Hematopoietic multipotent progenitor cell treated with erythropoietin and hydrocortisone succinate and interleukin-3 and kit ligand, for 15 days (in vitro differentiated cells): ENCODE data around the gene TOGARAM2.

Source experiments
- DNase-seq: peaks from one replicate; pipeline ENCODE4 v3.0.0-alpha.2; 2015; ENCODE audit warnings: low spot score

Gene TOGARAM2

GRCh38 chr2:29056452-29056851 is 75.4 kb downstream of the TOGARAM2 start:
- DNase-seq = no peak

DNA sequence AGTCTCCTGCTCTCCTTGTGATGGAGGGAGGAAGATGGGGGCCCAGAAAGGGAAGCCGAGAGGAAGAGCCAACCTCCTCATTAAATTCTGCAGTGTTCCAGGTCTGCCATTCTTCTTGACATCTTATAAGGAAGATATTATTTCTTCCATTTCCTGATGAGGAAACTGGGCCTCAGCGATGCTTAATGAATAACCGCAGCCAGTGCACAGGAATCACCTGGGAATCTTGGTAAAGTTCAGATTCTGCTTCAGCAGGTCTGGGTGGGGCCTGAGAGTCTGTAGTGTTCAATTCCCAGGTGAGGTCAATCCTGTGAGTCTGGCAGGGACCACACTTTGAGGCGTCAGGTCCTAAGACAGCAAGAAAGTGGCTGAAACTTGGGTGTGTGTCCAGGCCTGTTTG is 75.9 kb downstream of the TOGARAM2 start:
- DNase-seq = no peak

DNA sequence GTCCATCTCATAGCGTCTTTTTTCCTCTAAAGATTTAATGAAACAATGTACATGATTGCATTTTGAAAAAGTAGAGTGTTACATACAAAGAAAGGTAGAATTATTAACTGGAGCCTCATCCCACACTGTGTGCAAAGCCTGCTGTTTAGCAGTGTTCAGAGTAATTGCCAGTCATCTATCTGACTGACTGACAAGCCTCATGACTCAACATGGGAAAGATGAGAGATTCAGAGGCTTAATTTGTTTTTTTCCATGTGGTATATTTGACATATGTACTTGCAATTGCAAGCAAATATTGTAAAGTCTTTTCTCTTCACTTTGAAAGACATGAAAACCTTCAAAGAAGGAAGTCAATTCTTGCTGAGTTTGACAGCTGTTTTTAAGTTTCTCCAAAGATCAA is 78.5 kb downstream of the TOGARAM2 start:
- no peak for DNase-seq

DNA sequence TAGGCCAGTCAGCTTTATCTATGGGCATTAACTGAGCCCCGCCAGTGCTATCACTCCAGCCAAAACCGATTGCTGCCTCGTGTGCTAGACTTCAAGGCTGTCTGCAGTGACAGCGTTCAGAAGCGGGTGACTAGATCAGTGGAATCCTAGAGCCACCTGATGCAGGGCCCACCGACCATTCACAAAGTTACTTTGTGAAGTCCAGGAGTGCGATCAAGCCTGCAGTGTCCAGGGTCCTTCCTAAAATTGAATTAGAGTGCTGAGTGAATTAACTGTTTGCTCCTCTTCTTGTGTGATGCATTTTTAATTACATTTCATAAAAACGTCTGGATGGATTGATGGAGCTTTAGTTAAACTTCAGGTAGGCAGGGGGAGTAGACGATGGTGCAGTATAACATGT is 79.3 kb downstream of the TOGARAM2 start:
- DNase-seq = no peak

GRCh38 chr2:29061176-29061575 is 80.1 kb downstream of the TOGARAM2 start:
- no peak for DNase-seq

- no peak for DNase-seq
These were observed 80.5 kb downstream of the TOGARAM2 start for GRCh38 chr2:29061616-29062015.

DNA sequence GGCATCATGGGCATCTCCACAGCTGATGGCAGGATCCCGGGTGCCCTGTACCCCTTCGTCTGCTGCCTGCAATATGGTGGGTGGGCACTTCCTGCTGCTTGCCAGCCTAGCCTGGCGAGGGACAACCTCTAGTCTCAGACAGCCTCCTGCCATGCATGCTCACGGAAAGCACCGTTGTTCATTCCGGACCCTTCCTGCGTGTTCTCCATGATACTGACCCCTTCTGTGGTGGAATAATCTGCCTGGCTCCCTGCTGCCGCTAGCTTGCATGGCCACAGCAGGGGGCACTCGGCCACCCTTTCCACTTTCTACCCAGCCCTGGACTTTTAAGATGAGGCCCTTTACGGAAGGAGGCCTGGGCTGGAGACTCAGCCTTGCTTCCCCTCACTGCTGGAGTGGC is 81.3 kb downstream of the TOGARAM2 start:
- DNase-seq = no peak

- DNase-seq = no peak
These were observed 82.0 kb downstream of the TOGARAM2 start for GRCh38 chr2:29063056-29063455.

- no peak for DNase-seq
These were observed 82.7 kb downstream of the TOGARAM2 start for GRCh38 chr2:29063646-29064345.

DNA sequence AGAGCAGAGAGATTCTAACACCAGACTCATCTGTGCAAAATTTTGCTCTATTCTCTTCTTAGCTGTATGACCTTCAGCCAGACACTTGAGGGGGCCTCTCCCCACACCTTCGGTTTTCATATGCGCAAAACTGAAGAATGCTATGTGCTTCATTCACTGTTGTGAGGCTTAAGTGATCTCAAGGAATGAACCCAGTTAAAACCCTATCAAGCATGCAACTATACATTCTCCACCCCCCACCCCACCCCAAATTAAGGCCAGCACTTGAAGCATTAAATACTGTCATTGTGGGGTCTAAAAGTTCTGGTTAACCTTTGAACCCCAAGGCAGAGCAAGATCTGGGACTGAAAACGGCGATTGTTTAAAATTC is 83.2 kb downstream of the TOGARAM2 start:
- DNase-seq = no peak

DNA sequence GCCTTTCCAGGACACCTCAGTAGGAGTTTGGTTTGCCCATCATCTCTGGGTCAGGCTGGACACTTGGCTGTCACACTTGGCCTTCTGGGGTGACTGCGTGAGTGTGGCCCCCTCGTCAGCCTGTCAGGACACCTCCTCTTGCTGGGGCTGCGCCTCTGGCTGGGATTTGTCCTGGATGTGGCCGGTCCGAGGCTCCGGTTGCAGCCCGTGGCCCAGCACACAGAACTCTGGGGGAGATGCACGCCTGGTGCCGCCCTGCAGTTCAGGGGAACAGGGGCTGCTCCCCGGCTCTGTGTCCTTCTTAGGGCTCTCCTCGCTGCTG is 83.6 kb downstream of the TOGARAM2 start:
- no peak for DNase-seq

DNA sequence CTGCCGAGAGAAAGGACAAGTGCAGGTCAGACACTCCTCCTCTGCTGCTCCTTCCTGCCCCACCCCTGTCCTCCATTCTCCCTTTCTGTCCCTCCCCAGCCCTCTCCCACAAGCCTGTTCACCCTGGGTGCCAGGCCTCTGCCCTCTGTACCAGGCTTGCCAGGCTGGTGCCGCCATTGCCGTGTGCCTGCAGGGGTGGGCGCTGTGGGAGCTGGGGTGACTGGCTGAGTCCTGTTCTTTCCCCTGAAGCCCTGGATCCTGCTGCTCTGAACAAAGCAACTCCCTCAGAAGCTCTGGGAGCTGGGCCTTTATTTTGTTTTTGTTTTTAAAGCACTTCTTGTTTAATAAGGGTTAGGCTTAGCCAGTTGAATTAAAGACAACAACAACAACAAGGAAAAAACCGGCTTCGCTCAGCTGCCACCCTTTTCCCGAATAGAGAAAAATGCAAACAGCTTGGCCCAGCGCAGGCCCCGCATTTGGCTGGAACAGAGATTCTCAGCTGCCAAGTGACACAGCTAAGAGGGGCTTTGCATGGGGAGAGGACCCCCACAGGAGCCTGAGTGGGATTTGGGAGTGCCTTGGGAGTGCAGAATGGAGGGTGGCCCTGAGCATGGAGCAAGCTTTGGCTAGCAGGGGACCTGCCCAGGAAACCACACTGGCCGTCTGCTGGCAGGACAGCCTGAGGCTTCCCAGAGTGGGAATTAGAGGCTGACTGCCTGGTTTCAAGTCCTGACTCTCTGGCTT is 84.1 kb downstream of the TOGARAM2 start:
- no peak for DNase-seq

- no peak for DNase-seq
These were observed 85.3 kb downstream of the TOGARAM2 start for GRCh38 chr2:29066271-29066860.

DNA sequence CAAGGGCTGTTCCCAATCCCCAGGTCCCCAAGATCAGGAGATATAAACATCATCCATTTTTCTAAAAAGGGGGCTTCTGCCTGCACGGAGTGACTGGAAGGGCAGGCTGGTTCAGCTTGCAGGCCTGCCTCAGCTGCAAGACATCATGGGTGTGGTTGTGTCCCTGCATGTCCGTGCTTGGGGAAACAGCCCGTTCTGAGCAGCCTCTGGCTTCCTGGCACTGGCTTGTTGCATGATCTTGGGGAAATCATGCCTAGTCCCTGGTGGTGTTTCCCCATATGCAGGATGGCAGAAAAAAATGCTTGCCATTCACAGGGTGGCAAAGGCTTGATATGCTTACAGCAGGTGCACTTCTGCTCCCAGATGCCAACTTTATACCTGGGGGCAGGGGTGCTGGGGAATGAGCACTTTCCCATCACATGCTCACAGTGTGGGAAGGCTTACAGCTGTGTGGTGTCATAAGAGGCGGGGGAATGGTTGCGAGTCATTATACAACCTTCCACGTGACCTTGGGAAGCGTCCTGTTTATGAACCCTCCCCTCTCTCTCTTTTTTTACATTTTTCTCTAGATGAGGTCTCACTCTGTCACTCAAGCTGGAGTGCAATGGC is 86.0 kb downstream of the TOGARAM2 start:
- no peak for DNase-seq

GRCh38 chr2:29068513-29068912 is 87.4 kb downstream of the TOGARAM2 start:
- DNase-seq = no peak

GRCh38 chr2:29070526-29070925 is 89.4 kb downstream of the TOGARAM2 start:
- DNase-seq = no peak

DNA sequence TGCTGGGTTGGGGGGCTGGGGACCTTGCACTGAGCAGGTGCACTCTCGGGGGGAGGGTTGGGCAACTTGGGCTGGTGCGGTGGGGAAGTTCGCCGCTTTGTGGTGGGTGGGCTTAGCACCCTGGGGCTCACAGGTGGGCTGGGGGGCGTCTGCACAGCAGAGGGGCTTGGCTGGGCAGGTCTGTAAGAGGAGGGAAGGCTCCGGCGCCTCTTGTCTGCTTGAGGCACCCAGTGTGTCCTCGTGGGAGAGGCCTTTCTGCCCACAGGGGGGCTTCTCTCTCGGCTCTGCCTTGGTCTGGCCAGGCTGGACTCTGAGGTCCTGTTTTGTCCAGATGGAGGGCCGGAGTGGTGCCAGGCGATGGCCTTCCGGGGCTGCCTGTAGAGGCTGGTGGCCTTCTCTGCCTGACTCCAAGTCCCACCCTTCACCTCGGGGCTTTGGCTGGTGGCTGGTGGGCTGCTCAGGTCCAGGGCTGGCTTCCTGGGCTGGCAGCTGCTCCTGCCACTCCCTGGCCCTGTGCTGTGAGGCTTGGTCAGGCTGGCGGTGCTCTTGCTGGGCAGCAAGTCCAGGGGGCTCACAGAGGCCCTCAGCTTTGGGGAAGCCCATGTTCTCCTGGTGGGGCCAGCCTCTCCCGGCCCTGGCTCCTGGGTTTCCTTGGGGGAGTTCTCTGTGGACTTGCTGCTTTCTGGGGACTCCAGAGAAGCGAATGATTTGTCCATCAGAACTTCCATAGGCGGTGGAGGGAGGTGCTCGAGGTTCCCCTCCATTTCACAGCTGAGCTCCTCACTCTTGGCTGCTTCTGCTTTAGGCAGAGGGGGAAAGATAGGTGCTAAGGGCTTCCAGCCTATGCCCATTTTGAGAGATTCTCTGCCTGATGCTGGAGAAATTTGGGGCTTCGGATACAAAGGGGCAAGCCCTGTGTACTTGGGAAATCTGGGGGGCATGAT is 90.2 kb downstream of the TOGARAM2 start:
- DNase-seq = no peak

GRCh38 chr2:29072251-29072650 is 91.2 kb downstream of the TOGARAM2 start:
- DNase-seq = no peak

DNA sequence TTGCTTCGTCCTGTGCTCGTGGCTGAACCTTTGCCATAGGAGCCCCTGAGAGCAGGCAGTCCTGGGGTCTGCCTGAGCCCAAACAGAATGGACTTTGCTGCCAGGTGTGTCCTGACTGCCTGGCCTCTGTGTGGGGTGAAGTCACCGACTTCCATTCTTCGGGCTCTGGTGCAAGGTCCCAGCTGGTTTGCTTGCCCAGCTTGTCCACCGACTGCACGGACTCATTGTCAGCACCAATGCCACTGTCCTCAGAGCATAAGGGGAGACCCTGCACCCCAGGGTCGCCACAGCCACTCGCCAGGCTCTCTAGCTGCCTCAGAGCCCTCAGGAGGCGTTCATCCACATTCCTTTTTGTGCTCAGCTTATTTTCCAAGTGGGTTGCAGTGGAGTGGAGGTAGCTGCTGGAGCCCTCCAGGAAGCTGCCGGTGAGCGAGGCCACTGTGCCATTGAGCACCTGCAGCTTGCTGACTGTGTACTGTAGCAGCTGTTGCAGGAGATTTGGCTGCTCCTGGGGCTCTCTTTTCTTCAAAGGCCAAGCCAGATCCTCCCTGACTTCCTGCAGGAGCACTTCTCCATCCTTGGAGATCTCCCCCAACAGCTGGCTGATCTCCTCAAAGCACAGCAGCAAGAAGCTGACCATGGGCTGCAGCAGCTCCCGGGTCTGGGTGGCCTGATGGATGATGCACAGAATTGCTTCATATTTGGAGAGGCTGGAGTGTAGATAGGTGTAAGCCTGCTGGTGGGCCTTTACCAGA is 92.0 kb downstream of the TOGARAM2 start:
- DNase-seq = no peak

- no peak for DNase-seq
These were observed 92.8 kb downstream of the TOGARAM2 start for GRCh38 chr2:29073933-29074332.

GRCh38 chr2:29074411-29074810 is 93.3 kb downstream of the TOGARAM2 start, which contains the start of gene PCARE:
PCARE (minus strand) TSS chr2:29074523; CDS start chr2:29074261, 262 bp downstream.
- no peak for DNase-seq
